Measurements from ENCODE around the gene MPZL2. TPM values are rescaled to one million over a fixed set of nuclear protein-coding genes. Genes with fewer than 3 reads are reported as not detected.

MPZL2 gene
- total RNA-seq, 1 donor from 2014 or later = 165 TPM

GRCh38 chr11:118234833-118235232 is 29.3 kb downstream of the MPZL2 start:
- Histone ChIP-seq H3K4me3 (no peak overlapping the region), H3K4me1 (no peaks in the 10 kb centered on the region), H3K36me3 (no peaks in the 10 kb centered on the region), H3K9me3 (no peaks in the 10 kb centered on the region), H3K27me3 (no peaks in the 10 kb centered on the region), H3K27ac (no peak overlapping the region)
- intact Hi-C loops (cut with DNase I) = no loop called here
- DNase-seq (ENCODE audit: extremely low spot score in 2 of 2) = no peak
- TF ChIP-seq CTCF (IDR thresholded peaks at IDR 0.05) (no peak), POLR2A (IDR thresholded peaks at IDR 0.05) (no peak), POLR2AphosphoS5 (IDR thresholded peaks at IDR 0.05; ENCODE audit: insufficient read depth in 1 of 2, low read depth in 1 of 2) (no peak)

DNA sequence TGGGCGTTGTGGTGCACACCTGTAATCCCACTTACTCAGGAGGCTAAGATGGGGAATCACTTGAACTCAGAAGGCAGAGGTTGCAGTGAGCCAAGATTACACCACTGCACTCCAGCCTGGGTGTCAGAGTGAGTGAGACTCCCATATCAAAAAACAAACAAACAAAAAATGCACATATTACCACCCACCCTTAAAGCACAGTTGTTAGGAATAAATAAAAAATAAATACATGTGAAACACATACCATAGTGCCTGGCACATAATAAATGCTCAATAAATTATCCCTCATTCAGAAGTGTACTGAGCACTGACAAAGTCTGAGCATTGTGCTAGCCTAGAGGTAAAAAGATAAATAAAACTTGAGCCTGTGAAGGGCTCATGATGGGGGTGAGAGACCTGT is 30.2 kb downstream of the MPZL2 start:
- Histone ChIP-seq H3K27ac (no peak overlapping the region), H3K4me3 (no peak overlapping the region), H3K36me3 (no peaks in the 10 kb centered on the region), H3K9me3 (no peaks in the 10 kb centered on the region), H3K27me3 (no peaks in the 10 kb centered on the region), H3K4me1 (no peaks in the 10 kb centered on the region)
- TF ChIP-seq CTCF (IDR thresholded peaks at IDR 0.05) (no peak), POLR2A (IDR thresholded peaks at IDR 0.05) (no peak), POLR2AphosphoS5 (IDR thresholded peaks at IDR 0.05; ENCODE audit: insufficient read depth in 1 of 2, low read depth in 1 of 2) (no peak)
- intact Hi-C loops (cut with DNase I) = no loop called here
- DNase-seq (ENCODE audit: extremely low spot score in 2 of 2) = no peak

GRCh38 chr11:118233377-118233776 is 30.7 kb downstream of the MPZL2 start:
- Histone ChIP-seq H3K27ac (no peak overlapping the region), H3K36me3 (no peaks in the 10 kb centered on the region), H3K4me3 (no peak overlapping the region), H3K4me1 (no peaks in the 10 kb centered on the region), H3K27me3 (no peaks in the 10 kb centered on the region), H3K9me3 (no peaks in the 10 kb centered on the region)
- no peak for DNase-seq (ENCODE audit: extremely low spot score in 2 of 2)
- TF ChIP-seq POLR2AphosphoS5 (IDR thresholded peaks at IDR 0.05; ENCODE audit: insufficient read depth in 1 of 2, low read depth in 1 of 2) (peak in 1 of 2 donors; percentile 18), POLR2A (IDR thresholded peaks at IDR 0.05) (no peak)
- intact Hi-C loops (cut with DNase I) = no loop called here

- Histone ChIP-seq H3K27ac (no peak overlapping the region), H3K27me3 (no peaks in the 10 kb centered on the region), H3K4me1 (no peaks in the 10 kb centered on the region), H3K4me3 (no peak overlapping the region), H3K36me3 (no peaks in the 10 kb centered on the region), H3K9me3 (no peaks in the 10 kb centered on the region)
- intact Hi-C loops (cut with DNase I) = no loop called here
- TF ChIP-seq POLR2A (IDR thresholded peaks at IDR 0.05) (no peak), CTCF (IDR thresholded peaks at IDR 0.05) (no peak), POLR2AphosphoS5 (IDR thresholded peaks at IDR 0.05; ENCODE audit: insufficient read depth in 1 of 2, low read depth in 1 of 2) (no peak)
- DNase-seq (ENCODE audit: extremely low spot score in 2 of 2) = no peak
Measured at GRCh38 chr11:118232659-118233058, 31.4 kb downstream of the MPZL2 start.

GRCh38 chr11:118231461-118231860 is 32.6 kb downstream of the MPZL2 start:
- H3K4me1 ChIP-seq = peaks cover 3% of the 10 kb centered on the region
- no peaks in the 10 kb centered on the region for H3K9me3 ChIP-seq
- intact Hi-C loops (cut with DNase I) = no loop called here
- DNase-seq (ENCODE audit: extremely low spot score in 2 of 2) = no peak
- no peak overlapping the region for H3K4me3 ChIP-seq
- no peaks in the 10 kb centered on the region for H3K27me3 ChIP-seq
- H3K36me3 ChIP-seq = no peaks in the 10 kb centered on the region
- no peak overlapping the region for H3K27ac ChIP-seq
- TF ChIP-seq POLR2A (IDR thresholded peaks at IDR 0.05) (no peak), CTCF (IDR thresholded peaks at IDR 0.05) (no peak), POLR2AphosphoS5 (IDR thresholded peaks at IDR 0.05; ENCODE audit: insufficient read depth in 1 of 2, low read depth in 1 of 2) (no peak)
